Astrocyte of the spinal cord (primary cell): ENCODE data around the gene MTREX.

ENCODE experiments used
- DNase-seq: peaks from one replicate; pipeline ENCODE4 v3.0.0; 2011; ENCODE audit warnings: low read depth, low spot score
- H3K4me3 ChIP-seq: 2 replicates; pipeline ENCODE4 v1.5.1; 2011; ENCODE audit warnings: low read depth, mild to moderate bottlenecking, low read length, moderate library complexity
- CTCF ChIP-seq: IDR thresholded peaks from 2 replicates; pipeline ENCODE4 v1.5.1; 2012; ENCODE audit warnings: low read depth, mild to moderate bottlenecking, low read length, inconsistent platforms
- in situ Hi-C: cut with HindIII; loops from 2 replicates; pipeline ENCODE4 v1.10.0; 2017; ENCODE audit warnings: low sequenced_read_pairs

The MTREX gene

GRCh38 chr5:55472642-55473041 lies 164.9 kb downstream of the MTREX start:
- in situ Hi-C loops, result no loop called here
- DNase-seq, result no peak
- no peak overlapping the region for H3K4me3 ChIP-seq
- no peak for TF ChIP-seq CTCF
